ENCODE measurements around the gene UBE2F. TPM values are rescaled to one million over a fixed set of nuclear protein-coding genes. Genes with fewer than 3 reads are reported as not detected.

Gene UBE2F
- total and polyA plus RNA-seq, 10 donors = 32.1 to 73.9 (median 47.5) TPM

- TF ChIP-seq POLR2AphosphoS5 (IDR thresholded peaks at IDR 0.05) (no peak), CTCF (IDR thresholded peaks at IDR 0.05 in 8 of 11, conservative IDR thresholded peaks at IDR 0.05 in 3 of 11) (peak in 3 of 11 experiments; percentile 3 to 26 (median 20)), POLR2A (IDR thresholded peaks at IDR 0.05) (no peak)
- Histone ChIP-seq H3K27me3 (replicated peaks in 1 of 7) (no peaks in the 10 kb centered on the region), H3K36me3 (peaks cover 0 to 87% (median 8%) of the 10 kb centered on the region in 6 donors), H3K27ac (peak overlapping the region in 1 of 8 donors; percentile 25), H3K4me3 (no peak overlapping the region), H3K4me1 (peaks cover 0 to 5% (median 0%) of the 10 kb centered on the region in 6 donors), H3K9me3 (no peaks in the 10 kb centered on the region)
- intact Hi-C loops (cut with DNase I; ENCODE audit: low total_unique reads) = no loop called here
- no peak for DNase-seq
- WGBS, 5 donors = 69 to 90% (median 71%) methylated on average over 4 of the region's 4 CpGs
Measured at GRCh38 chr2:238015705-238016104, 48.9 kb downstream of the UBE2F start.

- DNase-seq = no peak
- H3K9me3 ChIP-seq = no peaks in the 10 kb centered on the region
- peaks cover 0 to 5% (median 0%) of the 10 kb centered on the region in 6 donors for H3K4me1 ChIP-seq
- 71 to 88% (median 82%) methylated on average over 8 of the region's 8 CpGs for WGBS, 5 donors
- H3K4me3 ChIP-seq = no peak overlapping the region
- TF ChIP-seq POLR2AphosphoS5 (IDR thresholded peaks at IDR 0.05) = no peak
- no peak for TF ChIP-seq POLR2A (IDR thresholded peaks at IDR 0.05)
- no peak for TF ChIP-seq CTCF (IDR thresholded peaks at IDR 0.05 in 8 of 11, conservative IDR thresholded peaks at IDR 0.05 in 3 of 11)
- peaks cover 0 to 88% (median 11%) of the 10 kb centered on the region in 6 donors for H3K36me3 ChIP-seq
- H3K27me3 ChIP-seq (replicated peaks in 1 of 7) = no peaks in the 10 kb centered on the region
- H3K27ac ChIP-seq = no peak overlapping the region
- intact Hi-C loops (cut with DNase I; ENCODE audit: low total_unique reads) = no loop called here
Measured at GRCh38 chr2:238016526-238016925, 49.7 kb downstream of the UBE2F start.

GRCh38 chr2:238019962-238020361 is 53.1 kb downstream of the UBE2F start:
- H3K9me3 ChIP-seq = no peaks in the 10 kb centered on the region
- peaks cover 0 to 83% (median 11%) of the 10 kb centered on the region in 6 donors for H3K36me3 ChIP-seq
- H3K4me3 ChIP-seq = no peak overlapping the region
- TF ChIP-seq CTCF (IDR thresholded peaks at IDR 0.05 in 8 of 11, conservative IDR thresholded peaks at IDR 0.05 in 3 of 11) (no peak), POLR2AphosphoS5 (IDR thresholded peaks at IDR 0.05) (no peak), POLR2A (IDR thresholded peaks at IDR 0.05) (no peak)
- no peak for DNase-seq
- no peak overlapping the region for H3K27ac ChIP-seq
- no peaks in the 10 kb centered on the region for H3K27me3 ChIP-seq (replicated peaks in 1 of 7)
- peaks cover 0 to 5% (median 0%) of the 10 kb centered on the region in 6 donors for H3K4me1 ChIP-seq
- WGBS, 5 donors = 93 to 100% (median 94%) methylated on average over 2 of the region's 2 CpGs
- intact Hi-C loops (cut with DNase I; ENCODE audit: low total_unique reads) = no loop called here

- TF ChIP-seq POLR2AphosphoS5 (IDR thresholded peaks at IDR 0.05) (no peak), CTCF (IDR thresholded peaks at IDR 0.05 in 8 of 11, conservative IDR thresholded peaks at IDR 0.05 in 3 of 11) (no peak)
- WGBS, 5 donors = 86 to 96% (median 93%) methylated on average over 8 to 9 of the region's 9 CpGs
- peaks cover 0 to 2% (median 0%) of the 10 kb centered on the region in 6 donors for H3K4me1 ChIP-seq
- H3K4me3 ChIP-seq = no peak overlapping the region
- no peak for DNase-seq
- no peak overlapping the region for H3K27ac ChIP-seq
- peaks cover 0 to 91% (median 17%) of the 10 kb centered on the region in 6 donors for H3K36me3 ChIP-seq
- H3K9me3 ChIP-seq = no peaks in the 10 kb centered on the region
- intact Hi-C loops (cut with DNase I; ENCODE audit: low total_unique reads) = no loop called here
- no peaks in the 10 kb centered on the region for H3K27me3 ChIP-seq (replicated peaks in 1 of 7)
Measured at GRCh38 chr2:238020816-238021215, 54.0 kb downstream of the UBE2F start.
